Trophoblast cell (in vitro differentiated cells and primary cell): Measurements from ENCODE around the gene EXOSC7.

ENCODE experiments used
- DNase-seq, 2 donors: peaks; one replicate each; pipeline ENCODE4 v3.0.0-alpha.2; 2016
- H2AFZ ChIP-seq: 2 replicates; pipeline ENCODE4 v1.6.1; 2013; ENCODE audit warnings: low read length, moderate library complexity, mild to moderate bottlenecking; ENCODE audit not compliant: insufficient read depth, poor library complexity
- H2AK5ac ChIP-seq: 2 replicates; pipeline ENCODE4 v1.6.1; 2013; ENCODE audit warnings: mild to moderate bottlenecking, low read length
- H2BK120ac ChIP-seq: 2 replicates; pipeline ENCODE4 v1.6.1; 2013; ENCODE audit warnings: low read length, mild to moderate bottlenecking, moderate library complexity; ENCODE audit not compliant: insufficient read depth, poor library complexity
- H2BK12ac ChIP-seq: 2 replicates; pipeline ENCODE4 v1.6.1; 2013; ENCODE audit warnings: mild to moderate bottlenecking, low read length, moderate library complexity
- H2BK5ac ChIP-seq: 2 replicates; pipeline ENCODE4 v1.6.1; 2013; ENCODE audit warnings: low read length, low read depth, moderate library complexity, mild to moderate bottlenecking; ENCODE audit not compliant: poor library complexity
- H3K14ac ChIP-seq: 2 replicates; pipeline ENCODE4 v1.6.1; 2013; ENCODE audit warnings: mild to moderate bottlenecking, low read length
- H3K18ac ChIP-seq: 2 replicates; pipeline ENCODE4 v1.6.1; 2013; ENCODE audit warnings: mild to moderate bottlenecking, low read length
- H3K23ac ChIP-seq: 2 replicates; pipeline ENCODE4 v1.6.1; 2013; ENCODE audit warnings: low read length
- H3K27ac ChIP-seq: 2 replicates; pipeline ENCODE4 v1.5.1; 2013; ENCODE audit warnings: low read depth, mild to moderate bottlenecking, inconsistent platforms, low read length, moderate library complexity
- H3K27me3 ChIP-seq: 2 replicates; pipeline ENCODE4 v1.6.1; 2013; ENCODE audit warnings: inconsistent platforms, mild to moderate bottlenecking, low read length, moderate library complexity; ENCODE audit not compliant: insufficient read depth
- H3K36me3 ChIP-seq, 2 experiments: 1 replicate in 1 of 2; 2 replicates in 1 of 2; pipeline ENCODE4 v1.6.1; 2013; ENCODE audit warnings: low read length in 2 of 2, mild to moderate bottlenecking in 2 of 2, moderate library complexity in 1 of 2; ENCODE audit not compliant: insufficient read depth in 2 of 2, control insufficient read depth in 1 of 2
- H3K4ac ChIP-seq: 2 replicates; pipeline ENCODE4 v1.6.1; 2013; ENCODE audit warnings: low read depth, mild to moderate bottlenecking, low read length, moderate library complexity
- H3K4me1 ChIP-seq, 2 experiments: 1 replicate in 1 of 2; 2 replicates in 1 of 2; pipeline ENCODE4 v1.6.1; 2013; ENCODE audit warnings: low read length in 2 of 2, mild to moderate bottlenecking in 2 of 2, moderate library complexity in 1 of 2; ENCODE audit not compliant: insufficient read depth in 2 of 2, control insufficient read depth in 1 of 2
- H3K4me2 ChIP-seq: 2 replicates; pipeline ENCODE4 v1.6.1; 2013; ENCODE audit warnings: inconsistent platforms, mild to moderate bottlenecking, low read length, moderate library complexity
- H3K4me3 ChIP-seq: 2 replicates; pipeline ENCODE4 v1.5.1; 2013; ENCODE audit warnings: mild to moderate bottlenecking, low read depth, low read length, inconsistent platforms
- H3K79me1 ChIP-seq: one replicate; pipeline ENCODE4 v1.6.1; 2013; ENCODE audit warnings: low read length
- H3K79me2 ChIP-seq: 2 replicates; pipeline ENCODE4 v1.6.1; 2013; ENCODE audit warnings: low read length, mild to moderate bottlenecking; ENCODE audit not compliant: control insufficient read depth, insufficient read depth, poor library complexity
- H3K9ac ChIP-seq: 2 replicates; pipeline ENCODE4 v1.6.1; 2013; ENCODE audit warnings: mild to moderate bottlenecking, low read length
- H3K9me3 ChIP-seq: 2 replicates; pipeline ENCODE4 v1.6.1; 2013; ENCODE audit warnings: low read depth, mild to moderate bottlenecking, control low read depth, inconsistent platforms, low read length; ENCODE audit not compliant: insufficient read depth
- H4K12ac ChIP-seq: 2 replicates; pipeline ENCODE4 v1.6.1; 2013; ENCODE audit warnings: low read depth, mild to moderate bottlenecking, low read length, moderate library complexity
- H4K8ac ChIP-seq: 2 replicates; pipeline ENCODE4 v1.6.1; 2013; ENCODE audit warnings: low read depth, mild to moderate bottlenecking, low read length, moderate library complexity
- H4K91ac ChIP-seq: one replicate; pipeline ENCODE4 v1.6.1; 2013; ENCODE audit warnings: low read depth, mild to moderate bottlenecking, low read length, moderate library complexity
- WGBS: extraction: QIAGEN DNeasy Blood & Tissue Kit; methylation state at CpG from one replicate; pipeline ENCODE4 v1.1.7; 2013; ENCODE audit warnings: missing lambda C conversion rate; ENCODE audit not compliant: insufficient read length, insufficient coverage; ENCODE audit errors: extremely low coverage; 5-methylcytosine and 5-hydroxymethylcytosine counted together

The EXOSC7 gene

DNA sequence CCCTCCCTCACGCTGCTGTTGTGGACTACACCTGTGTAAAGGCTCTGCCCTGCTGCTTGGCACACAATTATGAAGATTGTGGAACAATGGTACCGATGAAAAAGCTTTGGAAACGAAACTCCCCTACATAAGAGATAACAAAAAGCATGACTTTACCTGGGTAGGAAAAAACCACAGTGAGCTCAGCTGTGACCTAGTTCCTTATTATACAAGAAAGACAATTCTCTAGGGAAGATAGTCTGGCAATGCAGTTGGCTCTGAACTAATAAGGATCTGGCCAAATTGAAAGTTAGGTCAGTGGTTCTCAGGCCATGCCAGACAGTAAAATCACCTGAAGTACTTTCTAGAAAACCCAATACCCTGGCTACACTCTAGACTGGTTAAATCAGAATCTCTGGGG is 66.1 kb downstream of the EXOSC7 start:
- H4K8ac ChIP-seq = no peak overlapping the region
- H3K4me1 ChIP-seq = peaks cover 0 to 4% of the 10 kb centered on the region in 2 experiments
- no peak overlapping the region for H3K27ac ChIP-seq
- no peaks in the 10 kb centered on the region for H3K36me3 ChIP-seq
- WGBS = no CpG with 5 or more reads among the region's 3 CpGs
- H3K18ac ChIP-seq = no peak overlapping the region
- peak overlapping the region; percentile 6 for H2BK12ac ChIP-seq
- no peaks in the 10 kb centered on the region for H3K79me2 ChIP-seq
- H2BK5ac ChIP-seq = no peak overlapping the region
- no peak overlapping the region for H3K14ac ChIP-seq
- H3K4me3 ChIP-seq = no peak overlapping the region
- no peaks in the 10 kb centered on the region for H3K27me3 ChIP-seq
- no peaks in the 10 kb centered on the region for H3K79me1 ChIP-seq
- H3K9ac ChIP-seq = no peak overlapping the region
- H3K23ac ChIP-seq = no peak overlapping the region
- H2BK120ac ChIP-seq = no peak overlapping the region
- no peaks in the 10 kb centered on the region for H3K9me3 ChIP-seq
- H4K12ac ChIP-seq = no peak overlapping the region
- no peak overlapping the region for H3K4ac ChIP-seq
- DNase-seq = no peak
- no peak overlapping the region for H3K4me2 ChIP-seq
- H2AK5ac ChIP-seq = no peak overlapping the region
- H4K91ac ChIP-seq = no peak overlapping the region
- no peak overlapping the region for H2AFZ ChIP-seq

DNA sequence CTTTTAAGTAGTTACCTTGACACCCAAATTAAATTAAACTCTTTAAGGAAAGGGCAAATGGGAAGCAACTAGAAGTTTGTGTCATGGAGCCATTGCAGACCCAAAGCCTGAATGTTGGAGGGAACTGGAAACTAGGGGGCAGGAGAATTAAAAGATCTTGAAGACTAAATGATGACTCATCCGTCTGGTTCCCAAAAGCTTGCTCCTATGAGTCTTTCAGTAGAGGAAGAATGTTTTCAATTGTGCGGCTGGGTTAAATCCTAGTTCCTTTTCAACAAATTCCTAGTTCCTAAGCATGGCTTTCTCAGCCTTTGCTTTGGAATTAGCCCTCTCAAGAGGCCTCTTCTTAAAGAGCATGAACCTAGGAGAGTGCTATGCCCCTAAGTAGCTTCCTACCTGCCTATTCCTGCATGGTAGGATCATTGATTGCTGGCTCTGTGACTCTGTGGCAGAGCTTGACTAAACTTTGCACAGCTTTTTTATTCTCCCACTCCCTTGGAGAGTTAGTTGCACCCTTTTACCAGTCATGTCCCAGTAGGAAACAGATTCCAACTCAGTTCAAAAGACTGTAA is 67.8 kb downstream of the EXOSC7 start:
- Histone ChIP-seq H4K91ac (no peak overlapping the region), H3K4ac (no peak overlapping the region), H2AFZ (no peak overlapping the region), H2BK5ac (no peak overlapping the region), H2AK5ac (no peak overlapping the region), H4K8ac (no peak overlapping the region), H3K23ac (no peak overlapping the region), H4K12ac (no peak overlapping the region), H3K27ac (peak overlapping the region; percentile 45), H3K79me1 (no peaks in the 10 kb centered on the region), H3K36me3 (no peaks in the 10 kb centered on the region), H3K9ac (no peak overlapping the region), H3K9me3 (no peaks in the 10 kb centered on the region), H2BK120ac (no peak overlapping the region), H3K79me2 (no peaks in the 10 kb centered on the region), H3K27me3 (no peaks in the 10 kb centered on the region), H3K4me3 (no peak overlapping the region), H3K4me1 (peaks cover 0 to 4% of the 10 kb centered on the region in 2 experiments), H3K18ac (no peak overlapping the region), H3K14ac (no peak overlapping the region), H2BK12ac (no peak overlapping the region), H3K4me2 (no peak overlapping the region)
- DNase-seq = peak in 1 of 2 donors; percentile 38
- WGBS = no CpG with 5 or more reads among the region's 2 CpGs

DNA sequence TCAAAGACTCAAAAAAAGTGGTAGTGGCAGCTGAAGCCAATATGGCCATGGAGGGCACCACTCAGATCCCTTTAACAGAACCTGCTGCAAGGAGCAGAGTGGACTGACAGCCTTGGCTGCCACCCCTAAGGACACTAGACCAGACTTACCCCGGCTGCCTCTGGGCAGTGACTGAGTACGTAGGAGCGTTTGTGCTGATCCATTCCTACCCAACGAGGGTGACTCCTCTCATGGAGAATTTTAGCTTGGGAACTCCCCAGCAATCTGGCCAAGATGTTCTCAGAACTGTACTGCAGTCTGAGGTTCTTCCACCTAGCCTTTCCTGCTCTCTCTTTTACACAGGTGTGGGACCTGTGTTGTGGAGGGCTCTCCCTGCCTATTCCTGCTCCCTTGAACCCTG is 72.2 kb downstream of the EXOSC7 start:
- H3K14ac ChIP-seq = no peak overlapping the region
- no peak overlapping the region for H3K18ac ChIP-seq
- H3K27ac ChIP-seq = no peak overlapping the region
- no peak overlapping the region for H3K4me2 ChIP-seq
- no peak overlapping the region for H2BK5ac ChIP-seq
- H3K79me2 ChIP-seq = no peaks in the 10 kb centered on the region
- H4K8ac ChIP-seq = no peak overlapping the region
- no CpG with 5 or more reads among the region's 4 CpGs for WGBS
- H2BK12ac ChIP-seq = no peak overlapping the region
- no peak overlapping the region for H3K23ac ChIP-seq
- H3K36me3 ChIP-seq = no peaks in the 10 kb centered on the region
- no peak overlapping the region for H3K9ac ChIP-seq
- no peak overlapping the region for H3K4me3 ChIP-seq
- no peak overlapping the region for H2BK120ac ChIP-seq
- DNase-seq = no peak
- no peaks in the 10 kb centered on the region for H3K27me3 ChIP-seq
- no peak overlapping the region for H2AK5ac ChIP-seq
- no peaks in the 10 kb centered on the region for H3K79me1 ChIP-seq
- H3K4me1 ChIP-seq = peaks cover 0 to 4% of the 10 kb centered on the region in 2 experiments
- H2AFZ ChIP-seq = no peak overlapping the region
- H3K4ac ChIP-seq = no peak overlapping the region
- H4K91ac ChIP-seq = no peak overlapping the region
- no peaks in the 10 kb centered on the region for H3K9me3 ChIP-seq
- no peak overlapping the region for H4K12ac ChIP-seq

DNA sequence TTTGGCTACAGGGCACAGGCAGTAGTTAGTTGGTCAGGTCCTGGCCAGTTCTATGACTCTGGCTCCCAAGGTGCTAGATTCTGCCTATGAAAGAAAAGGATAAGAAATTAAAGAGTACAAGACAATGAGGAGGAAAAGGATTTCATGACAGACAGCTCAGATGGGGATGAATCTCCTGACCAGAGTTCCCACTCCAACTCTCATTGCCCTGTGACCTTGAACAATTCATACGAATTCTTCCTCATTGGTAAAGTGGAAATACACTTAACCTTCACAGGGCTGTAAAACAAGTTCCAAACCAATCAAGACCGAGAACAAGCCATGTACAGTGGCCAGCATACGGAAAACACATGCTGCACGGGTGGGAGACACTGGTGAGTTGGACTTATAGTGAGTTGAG is 73.8 kb downstream of the EXOSC7 start:
- Histone ChIP-seq H3K4me1 (no peaks in the 10 kb centered on the region), H3K4me3 (no peak overlapping the region), H3K36me3 (no peaks in the 10 kb centered on the region), H4K8ac (no peak overlapping the region), H2BK12ac (no peak overlapping the region), H3K23ac (no peak overlapping the region), H2BK5ac (no peak overlapping the region), H2AK5ac (no peak overlapping the region), H2AFZ (no peak overlapping the region), H3K9ac (no peak overlapping the region), H2BK120ac (no peak overlapping the region), H3K4me2 (no peak overlapping the region), H4K91ac (no peak overlapping the region), H3K18ac (no peak overlapping the region), H3K14ac (no peak overlapping the region), H3K79me2 (no peaks in the 10 kb centered on the region), H3K27ac (no peak overlapping the region), H3K79me1 (no peaks in the 10 kb centered on the region), H3K4ac (no peak overlapping the region), H4K12ac (no peak overlapping the region), H3K9me3 (no peaks in the 10 kb centered on the region), H3K27me3 (no peaks in the 10 kb centered on the region)
- DNase-seq = no peak
- WGBS = no CpG with 5 or more reads among the region's 4 CpGs
